HEK293 (cell line): ENCODE data around the gene ZNF483.
A peak's percentile ranks its signal among the peaks of the same experiment; 100 is the strongest.

Experiments used
- CTCF ChIA-PET: fragments of 350-600 bp; formaldehyde crosslinking; extraction: SDS; loops from one replicate; lab custom pipeline; 2021; ENCODE audit warnings: antibody characterized with exemption; lab: Yijun Ruan, JAX
- POLR2A ChIA-PET: fragments of 300-600 bp; formaldehyde crosslinking; extraction: SDS; loops from one replicate; lab custom pipeline; 2020; ENCODE audit warnings: antibody characterized with exemption, inconsistent platforms; lab: Yijun Ruan, JAX
- H3K27ac ChIP-seq: fragments of 200-500 bp; sonication (Bioruptor generic); 2 replicates; pipeline ENCODE4 v1.5.1; 2014; ENCODE audit warnings: low read depth, low read length, control low read depth, inconsistent platforms; ENCODE audit errors: extremely low read depth
- H3K36me3 ChIP-seq, 2 experiments: fragments of 200-500 bp in 1 of 2; sonication (Bioruptor generic) in 1 of 2; 1 replicate in 1 of 2; 2 replicates in 1 of 2; pipeline ENCODE4 v1.5.1; 2014 to 2017; ENCODE audit warnings: inconsistent platforms in 2 of 2, low read length in 2 of 2; ENCODE audit not compliant: control insufficient read depth in 2 of 2, insufficient read depth in 1 of 2
- H3K4me1 ChIP-seq: fragments of 200-500 bp; sonication (Bioruptor generic); 2 replicates; pipeline ENCODE4 v1.5.1; 2014; ENCODE audit warnings: mild to moderate bottlenecking, low read length, inconsistent platforms; ENCODE audit not compliant: control insufficient read depth, insufficient read depth
- H3K4me3 ChIP-seq: 2 replicates; pipeline ENCODE4 v1.5.1; 2011; ENCODE audit warnings: low read depth, mild to moderate bottlenecking, control low read depth, low read length, moderate library complexity
- H3K9me3 ChIP-seq: fragments of 200-500 bp; sonication (Bioruptor generic); 2 replicates; pipeline ENCODE4 v1.5.1; 2014; ENCODE audit warnings: low read depth, low read length, inconsistent platforms; ENCODE audit not compliant: control insufficient read depth, insufficient read depth
- IKZF3 ChIP-seq: fragments of 450-650 bp; IDR thresholded peaks from 2 replicates; pipeline ENCODE4 v1.5.0; 2018; ENCODE audit warnings: missing biosample characterization, mild to moderate bottlenecking, missing genetic modification characterization, moderate library complexity
- OSR2 ChIP-seq: fragments of 450-650 bp; formaldehyde crosslinking; IDR thresholded peaks from 2 replicates; pipeline ENCODE4 v1.5.1; 2016; ENCODE audit warnings: missing biosample characterization, missing genetic modification characterization
- ZBTB21 ChIP-seq: fragments of 450-650 bp; formaldehyde crosslinking; IDR thresholded peaks from 2 replicates; pipeline ENCODE4 v1.5.1; 2017; ENCODE audit warnings: missing biosample characterization, missing genetic modification characterization
- ZFP3 ChIP-seq: fragments of 450-650 bp; formaldehyde crosslinking; IDR thresholded peaks from 2 replicates; pipeline ENCODE4 v1.5.1; 2016; ENCODE audit warnings: low read depth, missing biosample characterization, missing genetic modification characterization
- ZNF157 ChIP-seq: fragments of 450-650 bp; formaldehyde crosslinking; IDR thresholded peaks from 2 replicates; pipeline ENCODE4 v1.5.1; 2016; ENCODE audit warnings: missing biosample characterization, missing genetic modification characterization
- ZNF501 ChIP-seq: fragments of 450-650 bp; formaldehyde crosslinking; IDR thresholded peaks from 2 replicates; pipeline ENCODE4 v1.5.1; 2016; ENCODE audit warnings: missing biosample characterization, missing genetic modification characterization
- ZNF544 ChIP-seq: fragments of 450-650 bp; formaldehyde crosslinking; IDR thresholded peaks from 2 replicates; pipeline ENCODE4 v1.5.0; 2017; ENCODE audit warnings: missing biosample characterization, missing genetic modification characterization
- TF ChIP-seq, protein P1 (sequence below): fragments of 450-650 bp; formaldehyde crosslinking; IDR thresholded peaks from 2 replicates; pipeline ENCODE4 v1.5.1; 2016; ENCODE audit warnings: missing biosample characterization, missing genetic modification characterization
- TF ChIP-seq, protein P2 (sequence below): fragments of 450-650 bp; formaldehyde crosslinking; IDR thresholded peaks from 2 replicates; pipeline ENCODE4 v1.5.1; 2016; ENCODE audit warnings: missing biosample characterization, missing genetic modification characterization, borderline replicate concordance
- TF ChIP-seq, protein P3 (sequence below): fragments of 450-650 bp; formaldehyde crosslinking; IDR thresholded peaks from 2 replicates; pipeline ENCODE4 v1.5.1; 2016; ENCODE audit warnings: missing biosample characterization, missing genetic modification characterization

The ZNF483 gene

DNA sequence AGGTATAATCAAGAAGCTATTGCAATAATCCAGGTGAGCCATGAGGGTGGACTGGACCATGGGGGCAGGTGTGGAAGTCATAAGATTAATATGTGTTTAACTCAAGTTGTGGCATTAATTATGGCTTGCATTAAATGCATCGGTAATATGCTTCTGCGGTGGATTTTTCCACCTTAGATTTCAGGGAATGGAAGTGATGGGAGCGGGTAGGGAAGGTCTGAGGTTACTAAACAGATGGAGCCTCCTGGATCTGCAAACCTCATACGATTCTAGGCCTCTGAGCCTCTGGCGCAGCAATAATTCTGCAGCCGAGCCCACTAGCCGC is 286 bp upstream of the ZNF483 start:
- POLR2A ChIA-PET: interaction anchor here (0.6 to 1.9 kb wide), 7 partner anchors 8 to 107 kb away, joined by 3 to 5 read pairs (median 3); partner anchors contain the start of gene DNAJC25
- TF ChIP-seq, protein P1, sequence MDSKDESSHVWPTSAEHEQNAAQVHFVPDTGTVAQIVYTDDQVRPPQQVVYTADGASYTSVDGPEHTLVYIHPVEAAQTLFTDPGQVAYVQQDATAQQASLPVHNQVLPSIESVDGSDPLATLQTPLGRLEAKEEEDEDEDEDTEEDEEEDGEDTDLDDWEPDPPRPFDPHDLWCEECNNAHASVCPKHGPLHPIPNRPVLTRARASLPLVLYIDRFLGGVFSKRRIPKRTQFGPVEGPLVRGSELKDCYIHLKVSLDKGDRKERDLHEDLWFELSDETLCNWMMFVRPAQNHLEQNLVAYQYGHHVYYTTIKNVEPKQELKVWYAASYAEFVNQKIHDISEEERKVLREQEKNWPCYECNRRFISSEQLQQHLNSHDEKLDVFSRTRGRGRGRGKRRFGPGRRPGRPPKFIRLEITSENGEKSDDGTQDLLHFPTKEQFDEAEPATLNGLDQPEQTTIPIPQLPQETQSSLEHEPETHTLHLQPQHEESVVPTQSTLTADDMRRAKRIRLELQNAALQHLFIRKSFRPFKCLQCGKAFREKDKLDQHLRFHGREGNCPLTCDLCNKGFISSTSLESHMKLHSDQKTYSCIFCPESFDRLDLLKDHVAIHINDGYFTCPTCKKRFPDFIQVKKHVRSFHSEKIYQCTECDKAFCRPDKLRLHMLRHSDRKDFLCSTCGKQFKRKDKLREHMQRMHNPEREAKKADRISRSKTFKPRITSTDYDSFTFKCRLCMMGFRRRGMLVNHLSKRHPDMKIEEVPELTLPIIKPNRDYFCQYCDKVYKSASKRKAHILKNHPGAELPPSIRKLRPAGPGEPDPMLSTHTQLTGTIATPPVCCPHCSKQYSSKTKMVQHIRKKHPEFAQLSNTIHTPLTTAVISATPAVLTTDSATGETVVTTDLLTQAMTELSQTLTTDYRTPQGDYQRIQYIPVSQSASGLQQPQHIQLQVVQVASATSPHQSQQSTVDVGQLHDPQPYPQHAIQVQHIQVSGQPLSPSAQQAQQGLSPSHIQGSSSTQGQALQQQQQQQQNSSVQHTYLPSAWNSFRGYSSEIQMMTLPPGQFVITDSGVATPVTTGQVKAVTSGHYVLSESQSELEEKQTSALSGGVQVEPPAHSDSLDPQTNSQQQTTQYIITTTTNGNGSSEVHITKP (tag by site-specific recombination): peak; percentile 80
- TF ChIP-seq IKZF3 (0 out of 2 replicates have a peak, but pooled peaks have one; percentile 31), ZNF157 (tag by site-specific recombination) (no peak), ZNF501 (0 out of 2 replicates have a peak, but pooled peaks have one; percentile 6)
- Histone ChIP-seq H3K4me3 (peak overlapping the region; percentile 93), H3K27ac (no peak overlapping the region; the same call in 1 of the 2 replicates), H3K36me3 (peaks cover 3 to 27% of the 10 kb centered on the region in 2 experiments; a peak in 2 of 3 replicates), H3K4me1 (0 out of 2 replicates have a peak, but pooled peaks cover 2% of the 10 kb centered on the region), H3K9me3 (no peaks in the 10 kb centered on the region)
- CTCF ChIA-PET: no interaction called here

DNA sequence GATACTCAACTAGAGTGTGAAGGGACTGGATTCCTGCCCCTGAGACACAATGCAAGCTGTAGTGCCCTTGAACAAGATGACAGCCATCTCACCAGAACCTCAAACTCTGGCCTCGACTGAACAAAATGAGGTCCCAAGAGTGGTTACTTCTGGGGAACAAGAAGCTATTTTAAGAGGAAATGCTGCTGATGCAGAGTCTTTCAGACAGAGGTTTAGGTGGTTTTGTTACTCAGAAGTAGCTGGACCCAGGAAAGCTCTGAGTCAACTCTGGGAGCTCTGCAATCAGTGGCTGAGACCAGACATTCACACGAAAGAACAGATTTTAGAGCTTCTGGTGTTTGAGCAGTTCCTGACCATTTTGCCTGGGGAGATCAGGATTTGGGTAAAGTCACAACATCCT is 2.4 kb downstream of the ZNF483 start:
- Histone ChIP-seq H3K9me3 (no peaks in the 10 kb centered on the region), H3K27ac (no peak overlapping the region), H3K36me3 (peaks cover 6 to 51% of the 10 kb centered on the region in 2 experiments; a peak in 2 of 3 replicates), H3K4me3 (no peak overlapping the region), H3K4me1 (0 out of 2 replicates have a peak, but pooled peaks cover 2% of the 10 kb centered on the region)
- no peak for TF ChIP-seq OSR2 (tag by site-specific recombination)
- TF ChIP-seq, protein P2, sequence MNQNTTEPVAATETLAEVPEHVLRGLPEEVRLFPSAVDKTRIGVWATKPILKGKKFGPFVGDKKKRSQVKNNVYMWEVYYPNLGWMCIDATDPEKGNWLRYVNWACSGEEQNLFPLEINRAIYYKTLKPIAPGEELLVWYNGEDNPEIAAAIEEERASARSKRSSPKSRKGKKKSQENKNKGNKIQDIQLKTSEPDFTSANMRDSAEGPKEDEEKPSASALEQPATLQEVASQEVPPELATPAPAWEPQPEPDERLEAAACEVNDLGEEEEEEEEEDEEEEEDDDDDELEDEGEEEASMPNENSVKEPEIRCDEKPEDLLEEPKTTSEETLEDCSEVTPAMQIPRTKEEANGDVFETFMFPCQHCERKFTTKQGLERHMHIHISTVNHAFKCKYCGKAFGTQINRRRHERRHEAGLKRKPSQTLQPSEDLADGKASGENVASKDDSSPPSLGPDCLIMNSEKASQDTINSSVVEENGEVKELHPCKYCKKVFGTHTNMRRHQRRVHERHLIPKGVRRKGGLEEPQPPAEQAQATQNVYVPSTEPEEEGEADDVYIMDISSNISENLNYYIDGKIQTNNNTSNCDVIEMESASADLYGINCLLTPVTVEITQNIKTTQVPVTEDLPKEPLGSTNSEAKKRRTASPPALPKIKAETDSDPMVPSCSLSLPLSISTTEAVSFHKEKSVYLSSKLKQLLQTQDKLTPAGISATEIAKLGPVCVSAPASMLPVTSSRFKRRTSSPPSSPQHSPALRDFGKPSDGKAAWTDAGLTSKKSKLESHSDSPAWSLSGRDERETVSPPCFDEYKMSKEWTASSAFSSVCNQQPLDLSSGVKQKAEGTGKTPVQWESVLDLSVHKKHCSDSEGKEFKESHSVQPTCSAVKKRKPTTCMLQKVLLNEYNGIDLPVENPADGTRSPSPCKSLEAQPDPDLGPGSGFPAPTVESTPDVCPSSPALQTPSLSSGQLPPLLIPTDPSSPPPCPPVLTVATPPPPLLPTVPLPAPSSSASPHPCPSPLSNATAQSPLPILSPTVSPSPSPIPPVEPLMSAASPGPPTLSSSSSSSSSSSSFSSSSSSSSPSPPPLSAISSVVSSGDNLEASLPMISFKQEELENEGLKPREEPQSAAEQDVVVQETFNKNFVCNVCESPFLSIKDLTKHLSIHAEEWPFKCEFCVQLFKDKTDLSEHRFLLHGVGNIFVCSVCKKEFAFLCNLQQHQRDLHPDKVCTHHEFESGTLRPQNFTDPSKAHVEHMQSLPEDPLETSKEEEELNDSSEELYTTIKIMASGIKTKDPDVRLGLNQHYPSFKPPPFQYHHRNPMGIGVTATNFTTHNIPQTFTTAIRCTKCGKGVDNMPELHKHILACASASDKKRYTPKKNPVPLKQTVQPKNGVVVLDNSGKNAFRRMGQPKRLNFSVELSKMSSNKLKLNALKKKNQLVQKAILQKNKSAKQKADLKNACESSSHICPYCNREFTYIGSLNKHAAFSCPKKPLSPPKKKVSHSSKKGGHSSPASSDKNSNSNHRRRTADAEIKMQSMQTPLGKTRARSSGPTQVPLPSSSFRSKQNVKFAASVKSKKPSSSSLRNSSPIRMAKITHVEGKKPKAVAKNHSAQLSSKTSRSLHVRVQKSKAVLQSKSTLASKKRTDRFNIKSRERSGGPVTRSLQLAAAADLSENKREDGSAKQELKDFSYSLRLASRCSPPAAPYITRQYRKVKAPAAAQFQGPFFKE (tag by site-specific recombination): no peak
- TF ChIP-seq ZFP3 (tag by site-specific recombination): no peak
- TF ChIP-seq, protein P3, sequence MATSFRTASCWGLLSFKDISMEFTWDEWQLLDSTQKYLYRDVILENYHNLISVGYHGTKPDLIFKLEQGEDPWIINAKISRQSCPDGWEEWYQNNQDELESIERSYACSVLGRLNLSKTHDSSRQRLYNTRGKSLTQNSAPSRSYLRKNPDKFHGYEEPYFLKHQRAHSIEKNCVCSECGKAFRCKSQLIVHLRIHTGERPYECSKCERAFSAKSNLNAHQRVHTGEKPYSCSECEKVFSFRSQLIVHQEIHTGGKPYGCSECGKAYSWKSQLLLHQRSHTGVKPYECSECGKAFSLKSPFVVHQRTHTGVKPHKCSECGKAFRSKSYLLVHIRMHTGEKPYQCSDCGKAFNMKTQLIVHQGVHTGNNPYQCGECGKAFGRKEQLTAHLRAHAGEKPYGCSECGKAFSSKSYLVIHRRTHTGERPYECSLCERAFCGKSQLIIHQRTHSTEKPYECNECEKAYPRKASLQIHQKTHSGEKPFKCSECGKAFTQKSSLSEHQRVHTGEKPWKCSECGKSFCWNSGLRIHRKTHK (tag by site-specific recombination): no peak
- TF ChIP-seq ZNF544 (tag by site-specific recombination): no peak
- no peak for TF ChIP-seq ZBTB21 (tag by site-specific recombination)
- ChIA-PET CTCF (interaction anchor here (0.7 kb wide), 1 partner anchor 228 kb away, joined by 3 read pairs; no protein-coding TSS in a partner anchor), POLR2A (no interaction called here)
